Activated naive CD4-positive, alpha-beta T cell treated with Interleukin-2 at 50 U/mL for 16 hours (primary cell): ENCODE data around the gene NCAPG.

ENCODE experiments used
- DNase-seq: peaks from one replicate; pipeline ENCODE4 v3.0.0-alpha.2; 2020

NCAPG gene

DNA sequence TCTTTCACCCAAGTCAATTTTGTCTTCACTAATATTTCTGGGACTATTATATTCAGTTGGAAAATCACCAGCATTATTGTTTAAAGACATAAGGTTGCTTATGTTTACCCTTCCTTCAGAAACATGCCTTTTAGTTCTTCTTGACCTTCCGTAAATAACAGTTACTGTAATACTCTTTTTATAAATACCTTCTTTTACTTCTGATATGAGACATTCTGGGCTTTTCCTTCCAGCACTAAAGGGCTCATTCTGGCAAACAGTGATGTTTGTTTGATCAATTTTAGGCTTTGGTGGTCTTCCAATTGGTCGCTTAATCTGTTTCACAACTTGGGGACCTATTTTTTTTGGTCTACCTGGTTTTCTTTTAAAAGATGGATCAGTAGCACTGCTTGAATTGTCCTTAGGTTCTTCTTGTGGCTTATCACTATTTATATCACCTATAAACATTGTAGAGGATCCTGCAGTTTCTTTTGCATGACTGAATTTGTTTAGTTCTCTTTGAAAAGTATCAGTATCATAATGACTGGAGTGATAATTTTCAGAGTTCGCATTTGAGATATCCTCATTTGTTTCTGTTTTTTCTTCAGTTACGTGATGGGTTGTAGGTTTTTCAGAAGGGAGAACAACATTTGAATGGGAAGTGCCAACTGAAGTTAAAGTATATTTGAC is 64.8 kb downstream of the NCAPG start:
- no peak for DNase-seq

DNA sequence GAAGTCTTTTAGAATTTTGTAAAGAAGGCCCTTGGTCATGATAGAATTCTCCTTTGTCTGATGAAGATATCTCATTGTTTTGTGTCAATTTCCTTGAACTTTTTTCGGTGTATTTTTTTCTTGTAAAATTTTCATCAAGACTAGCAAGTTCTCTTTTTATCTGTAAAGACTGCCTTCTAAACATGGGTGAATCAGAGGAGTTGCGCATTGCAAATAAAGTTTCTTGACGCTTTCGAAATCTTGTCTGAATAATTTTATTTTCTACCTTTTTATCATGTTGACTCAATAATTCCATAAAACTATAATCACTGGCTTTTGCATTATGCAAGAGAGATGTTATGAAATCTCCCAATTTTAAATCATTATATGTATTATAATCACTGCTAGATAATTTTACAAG is 66.2 kb downstream of the NCAPG start:
- no peak for DNase-seq

DNA sequence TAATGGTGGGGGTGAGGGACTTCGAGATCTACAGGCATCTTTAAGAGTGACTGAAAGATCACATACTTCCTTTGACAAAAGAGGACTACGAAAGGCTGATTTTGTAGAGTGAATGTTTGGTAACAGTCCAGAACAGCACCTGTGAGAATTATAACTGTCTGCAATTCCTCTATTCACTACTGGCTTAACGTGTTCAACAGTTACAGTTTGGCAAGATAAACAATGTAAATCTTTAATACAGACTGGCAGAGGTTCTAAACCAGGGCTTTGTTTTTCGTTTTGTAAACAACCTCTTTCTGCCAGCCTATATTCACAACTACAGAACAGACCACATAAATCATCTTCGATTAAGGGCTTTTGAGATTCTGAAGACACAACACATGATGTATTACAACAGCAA is 66.9 kb downstream of the NCAPG start:
- DNase-seq = no peak

DNA sequence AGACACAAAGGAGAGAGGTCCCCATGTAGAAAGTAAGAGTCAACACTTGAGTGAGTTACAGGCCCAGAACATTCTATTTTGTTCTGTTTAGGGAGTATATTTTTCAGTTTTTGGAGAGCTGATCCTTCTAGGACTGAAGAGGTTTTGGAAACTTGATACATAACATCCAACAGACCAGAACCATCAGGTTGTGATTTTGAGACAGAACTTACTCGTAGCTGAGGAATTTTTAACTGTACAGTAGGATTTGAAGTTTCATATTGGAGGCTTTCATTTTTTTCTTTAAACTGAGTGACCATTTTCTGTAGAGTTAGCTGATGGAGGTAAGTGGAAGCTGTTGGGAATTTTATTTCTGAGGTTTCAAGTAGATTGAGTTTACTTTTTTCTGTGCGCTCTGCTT is 73.3 kb downstream of the NCAPG start:
- DNase-seq = no peak

DNA sequence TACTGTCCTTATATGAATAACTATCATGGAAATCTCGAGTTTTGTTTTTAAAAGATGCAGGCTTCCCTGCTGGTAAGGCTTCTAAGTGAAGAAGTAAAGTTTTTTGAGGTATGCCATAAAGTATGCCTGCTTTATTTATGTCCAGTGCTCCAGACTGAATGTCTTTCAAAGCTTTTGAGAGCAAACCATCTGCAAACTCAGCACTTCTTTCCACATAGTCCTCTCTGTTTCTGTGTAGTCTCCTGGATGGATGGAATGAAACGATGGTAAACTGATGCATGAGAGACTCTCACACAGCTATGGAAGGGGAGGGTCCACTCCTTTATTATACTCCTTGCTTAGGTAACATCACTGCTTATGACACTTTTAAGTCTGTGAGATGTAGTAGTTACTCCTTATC is 73.7 kb downstream of the NCAPG start:
- DNase-seq = no peak

DNA sequence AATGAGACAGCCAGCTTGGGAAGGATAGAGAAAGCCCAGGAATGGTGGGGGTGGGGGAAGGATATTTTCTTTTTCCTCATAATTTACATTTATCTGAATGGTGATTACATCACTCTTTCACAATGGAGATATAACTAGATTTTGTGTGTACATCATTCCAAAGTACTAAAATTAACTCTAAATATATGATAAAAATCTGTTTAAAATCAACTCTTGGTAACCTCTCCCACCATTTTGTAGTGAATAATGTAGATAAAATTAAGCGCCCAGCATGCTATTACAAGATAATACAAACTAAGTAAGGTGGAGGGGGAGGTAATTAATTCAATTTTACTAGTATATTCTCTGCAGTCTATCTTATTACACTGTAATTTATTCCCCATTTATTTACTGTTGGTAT is 78.9 kb downstream of the NCAPG start:
- no peak for DNase-seq

DNA sequence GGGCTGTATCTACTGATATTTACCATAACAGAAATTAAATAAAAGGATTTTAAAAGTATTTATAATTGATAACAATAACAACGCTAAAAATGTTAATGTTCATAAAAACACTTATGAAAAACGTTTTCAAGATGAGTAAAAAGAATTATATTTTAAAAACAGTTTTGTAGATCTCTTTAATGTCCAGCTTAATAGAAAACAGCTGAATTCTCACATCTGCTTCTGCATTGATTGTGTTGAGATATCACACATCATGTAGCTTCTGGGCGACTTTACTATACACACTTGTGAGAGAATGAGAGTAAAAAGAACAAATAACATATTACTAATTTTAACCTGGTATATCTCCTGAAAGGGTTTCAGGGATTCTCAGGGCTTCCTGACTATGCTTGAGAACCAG is 83.6 kb downstream of the NCAPG start:
- DNase-seq = no peak
